B cell (primary cell): ENCODE data around the gene NR6A1.

Experiments
- EZH2 ChIP-seq: IDR thresholded peaks from 2 replicates; pipeline ENCODE4 v1.6.1; 2012; ENCODE audit warnings: borderline replicate concordance, low read depth, mild to moderate bottlenecking, moderate library complexity, low read length; ENCODE audit not compliant: insufficient read depth, poor library complexity, severe bottlenecking
- TF ChIP-seq, protein P1 (sequence below): fragments of 200-600 bp; IDR thresholded peaks from one replicate; pipeline ENCODE4 v1.8.0; 2022; ENCODE audit warnings: antibody characterized with exemption, mild to moderate bottlenecking

DNA sequence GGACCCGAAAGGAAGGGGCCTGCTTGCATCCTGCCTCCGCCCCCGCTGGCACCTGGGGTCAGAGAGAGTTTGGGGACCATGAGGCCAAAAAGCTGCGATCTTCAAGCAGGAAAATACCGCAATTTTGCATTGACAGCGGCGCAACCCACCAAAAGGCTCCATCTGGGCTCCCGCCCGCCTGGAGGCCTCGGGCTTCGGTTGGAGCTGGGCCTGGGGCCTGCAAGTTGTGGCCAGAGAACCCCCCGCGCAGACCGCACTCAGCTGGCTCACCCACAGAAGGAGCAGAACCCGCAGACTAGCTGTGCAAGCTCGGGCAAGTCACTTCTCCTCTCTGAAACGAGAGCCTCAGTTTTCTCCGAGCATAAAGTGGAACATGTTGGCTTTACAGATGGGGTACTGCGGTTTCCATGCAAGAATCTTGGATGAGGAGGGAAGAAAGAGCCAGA, 265.2 kb downstream of the NR6A1 start:
- TF ChIP-seq, protein P1, sequence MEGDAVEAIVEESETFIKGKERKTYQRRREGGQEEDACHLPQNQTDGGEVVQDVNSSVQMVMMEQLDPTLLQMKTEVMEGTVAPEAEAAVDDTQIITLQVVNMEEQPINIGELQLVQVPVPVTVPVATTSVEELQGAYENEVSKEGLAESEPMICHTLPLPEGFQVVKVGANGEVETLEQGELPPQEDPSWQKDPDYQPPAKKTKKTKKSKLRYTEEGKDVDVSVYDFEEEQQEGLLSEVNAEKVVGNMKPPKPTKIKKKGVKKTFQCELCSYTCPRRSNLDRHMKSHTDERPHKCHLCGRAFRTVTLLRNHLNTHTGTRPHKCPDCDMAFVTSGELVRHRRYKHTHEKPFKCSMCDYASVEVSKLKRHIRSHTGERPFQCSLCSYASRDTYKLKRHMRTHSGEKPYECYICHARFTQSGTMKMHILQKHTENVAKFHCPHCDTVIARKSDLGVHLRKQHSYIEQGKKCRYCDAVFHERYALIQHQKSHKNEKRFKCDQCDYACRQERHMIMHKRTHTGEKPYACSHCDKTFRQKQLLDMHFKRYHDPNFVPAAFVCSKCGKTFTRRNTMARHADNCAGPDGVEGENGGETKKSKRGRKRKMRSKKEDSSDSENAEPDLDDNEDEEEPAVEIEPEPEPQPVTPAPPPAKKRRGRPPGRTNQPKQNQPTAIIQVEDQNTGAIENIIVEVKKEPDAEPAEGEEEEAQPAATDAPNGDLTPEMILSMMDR, result no peak
- TF ChIP-seq EZH2, result no peak
